ENCODE results near the gene HAX1. TPM values are rescaled to one million over a fixed set of nuclear protein-coding genes. Genes with fewer than 3 reads are reported as not detected.

Gene HAX1
- total RNA-seq, 5 donors from 2014 or later (not counting 1 experiment from before 2014, with no cell fraction given): 69.4 to 97.7 (median 92.5) TPM

DNA sequence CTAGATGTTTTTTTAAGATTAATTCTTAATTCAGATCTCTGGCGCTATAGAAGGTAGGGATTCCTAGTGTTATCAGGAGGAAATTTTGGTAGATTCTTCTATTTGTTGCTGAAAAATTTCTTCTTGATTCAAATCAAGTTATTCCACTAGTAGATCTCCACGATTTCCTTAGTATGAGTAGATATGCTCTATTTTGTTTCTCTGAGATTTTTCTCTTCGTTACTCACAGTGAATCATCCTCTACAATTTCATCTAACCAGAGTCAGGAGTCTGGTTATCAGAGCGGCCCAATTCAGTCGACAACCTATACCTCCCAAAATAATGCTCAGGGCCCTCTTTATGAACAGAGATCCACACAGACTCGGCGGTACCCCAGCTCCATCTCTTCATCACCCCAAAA lies 18.8 kb upstream of the HAX1 start:
- Mint-ChIP-seq H3K27ac (no peak overlapping the region), H3K4me1 (no peaks in the 10 kb centered on the region), H3K9me3 (no peaks in the 10 kb centered on the region), H3K4me3 (no peak overlapping the region), H3K36me3 (peaks cover 78% of the 10 kb centered on the region), H3K27me3 (no peaks in the 10 kb centered on the region)
- no peaks in the 10 kb centered on the region for H3K4me1 ChIP-seq (ENCODE audit: control insufficient read depth in 1 of 2, extremely low read depth in 1 of 2, insufficient read depth in 2 of 2, low read length in 2 of 2)
- no peaks in the 10 kb centered on the region for H3K27me3 ChIP-seq (replicated peaks in 1 of 2; ENCODE audit: control insufficient read depth in 2 of 2, extremely low read depth in 1 of 2, insufficient read depth in 2 of 2, low read length in 1 of 2)
- WGBS (ENCODE audit: insufficient coverage): no CpG with 5 or more reads among the region's 7 CpGs
- peaks cover 13 to 94% of the 10 kb centered on the region in 2 donors for H3K36me3 ChIP-seq (ENCODE audit: control insufficient read depth in 2 of 2, extremely low read depth in 1 of 2, insufficient read depth in 1 of 2, low read length in 1 of 2)
- POLR2A ChIA-PET: no interaction called here
- ATAC-seq (replicated peaks in 1 of 4) (no peak), DNase-seq (no peak)
- H3K27ac ChIP-seq (ENCODE audit: low read length): no peak overlapping the region
- no peaks in the 10 kb centered on the region for H3K9me3 ChIP-seq
- CTCF ChIA-PET: no interaction called here
- H3K4me3 ChIP-seq (ENCODE audit: control insufficient read depth in 1 of 2, extremely low read depth in 1 of 2, low read length in 1 of 2): no peak overlapping the region

- Histone ChIP-seq H3K27ac (ENCODE audit: low read length) (no peak overlapping the region), H3K9me3 (no peaks in the 10 kb centered on the region), H3K4me1 (ENCODE audit: control insufficient read depth in 1 of 2, extremely low read depth in 1 of 2, insufficient read depth in 2 of 2, low read length in 2 of 2) (no peaks in the 10 kb centered on the region), H3K36me3 (ENCODE audit: control insufficient read depth in 2 of 2, extremely low read depth in 1 of 2, insufficient read depth in 1 of 2, low read length in 1 of 2) (peaks cover 17 to 94% of the 10 kb centered on the region in 2 donors), H3K4me3 (ENCODE audit: control insufficient read depth in 1 of 2, extremely low read depth in 1 of 2, low read length in 1 of 2) (no peak overlapping the region), H3K27me3 (replicated peaks in 1 of 2; ENCODE audit: control insufficient read depth in 2 of 2, extremely low read depth in 1 of 2, insufficient read depth in 2 of 2, low read length in 1 of 2) (no peaks in the 10 kb centered on the region)
- CTCF ChIA-PET: no interaction called here
- H3K9me3 Mint-ChIP-seq: no peaks in the 10 kb centered on the region
- POLR2A ChIA-PET: no interaction called here
- H3K27ac Mint-ChIP-seq: peak overlapping the region in 1 of 2 donors; percentile 8
- no peak for ATAC-seq (replicated peaks in 1 of 4)
- no peak overlapping the region for H3K4me3 Mint-ChIP-seq
- DNase-seq: no peak
- peaks cover 0 to 5% (median 0%) of the 10 kb centered on the region in 3 donors for H3K4me1 Mint-ChIP-seq
- no peaks in the 10 kb centered on the region for H3K27me3 Mint-ChIP-seq
- peaks cover 66% of the 10 kb centered on the region for H3K36me3 Mint-ChIP-seq
Observed at GRCh38 chr1:154256686-154257085, 15.7 kb upstream of the HAX1 start.

DNA sequence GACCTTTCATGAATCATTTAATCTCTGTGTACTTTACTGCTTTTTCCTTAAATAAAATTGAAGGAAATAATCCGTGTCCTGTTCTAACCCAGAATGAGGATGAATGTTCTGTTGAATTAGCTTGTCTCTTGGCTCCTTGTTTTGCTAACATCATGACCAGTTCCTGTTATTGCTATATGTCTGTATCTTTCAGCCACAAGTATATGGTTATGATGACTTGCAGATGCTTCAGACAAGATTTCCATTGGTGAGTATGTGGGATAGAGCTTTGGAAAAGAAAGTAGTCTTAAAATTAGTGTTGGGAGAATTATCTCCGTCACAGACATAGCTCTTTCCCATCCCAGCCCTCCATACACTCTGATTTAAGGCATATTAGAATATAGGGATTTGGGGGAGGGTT lies 13.6 kb upstream of the HAX1 start:
- H3K4me1 ChIP-seq (ENCODE audit: control insufficient read depth in 1 of 2, extremely low read depth in 1 of 2, insufficient read depth in 2 of 2, low read length in 2 of 2): peaks cover 0 to under 1% of the 10 kb centered on the region in 2 experiments
- peak overlapping the region in 1 of 2 donors; percentile 24 for H3K27ac Mint-ChIP-seq

GRCh38 chr1:154260127-154260526 lies 12.3 kb upstream of the HAX1 start:
- H3K27me3 Mint-ChIP-seq: no peaks in the 10 kb centered on the region
- H3K4me1 ChIP-seq (ENCODE audit: control insufficient read depth in 1 of 2, extremely low read depth in 1 of 2, insufficient read depth in 2 of 2, low read length in 2 of 2): peaks cover 10 to 13% of the 10 kb centered on the region in 2 experiments
- ChIA-PET CTCF (interaction anchor here in 1 of 2 donors (1.3 kb wide), 1 partner anchor 12 kb away, joined by 4 read pairs; no protein-coding TSS in a partner anchor), POLR2A (no interaction called here)
- no peak overlapping the region for H3K4me3 ChIP-seq (ENCODE audit: control insufficient read depth in 1 of 2, extremely low read depth in 1 of 2, low read length in 1 of 2)
- no CpG with 5 or more reads among the region's 1 CpG for WGBS (ENCODE audit: insufficient coverage)
- peaks cover 67% of the 10 kb centered on the region for H3K36me3 Mint-ChIP-seq
- H3K9me3 ChIP-seq: no peaks in the 10 kb centered on the region
- H3K27ac ChIP-seq (ENCODE audit: low read length): no peak overlapping the region
- H3K4me1 Mint-ChIP-seq: peaks cover 21 to 39% (median 26%) of the 10 kb centered on the region in 3 donors
- peaks cover 15 to 91% of the 10 kb centered on the region in 2 donors for H3K36me3 ChIP-seq (ENCODE audit: control insufficient read depth in 2 of 2, extremely low read depth in 1 of 2, insufficient read depth in 1 of 2, low read length in 1 of 2)
- H3K27me3 ChIP-seq (replicated peaks in 1 of 2; ENCODE audit: control insufficient read depth in 2 of 2, extremely low read depth in 1 of 2, insufficient read depth in 2 of 2, low read length in 1 of 2): no peaks in the 10 kb centered on the region
- no peaks in the 10 kb centered on the region for H3K9me3 Mint-ChIP-seq
- H3K4me3 Mint-ChIP-seq: no peak overlapping the region
- H3K27ac Mint-ChIP-seq: peak overlapping the region in 1 of 2 donors; percentile 28
- DNase-seq (no peak), ATAC-seq (replicated peaks in 1 of 4) (no peak)

More for the DNA sequence above, 13.6 kb upstream of the HAX1 start:
- H3K9me3 ChIP-seq: no peaks in the 10 kb centered on the region
- Mint-ChIP-seq H3K4me3 (no peak overlapping the region), H3K36me3 (peaks cover 79% of the 10 kb centered on the region), H3K27me3 (no peaks in the 10 kb centered on the region), H3K4me1 (peaks cover 8 to 26% (median 13%) of the 10 kb centered on the region in 3 donors), H3K9me3 (no peaks in the 10 kb centered on the region)
- ATAC-seq (replicated peaks in 1 of 4) (no peak), DNase-seq (no peak)
- POLR2A ChIA-PET: interaction anchor here (0.6 to 1.1 kb wide), 2 partner anchors 39 to 83 kb away, joined by 3 to 5 read pairs; no protein-coding TSS in a partner anchor
- H3K27me3 ChIP-seq (replicated peaks in 1 of 2; ENCODE audit: control insufficient read depth in 2 of 2, extremely low read depth in 1 of 2, insufficient read depth in 2 of 2, low read length in 1 of 2): no peaks in the 10 kb centered on the region
- no CpG with 5 or more reads among the region's 2 CpGs for WGBS (ENCODE audit: insufficient coverage)
- peaks cover 20 to 99% of the 10 kb centered on the region in 2 donors for H3K36me3 ChIP-seq (ENCODE audit: control insufficient read depth in 2 of 2, extremely low read depth in 1 of 2, insufficient read depth in 1 of 2, low read length in 1 of 2)
- CTCF ChIA-PET: interaction anchor here in 1 of 2 donors (0.5 to 1.3 kb wide), 2 partner anchors 13 to 33 kb away, joined by 3 to 4 read pairs; no protein-coding TSS in a partner anchor
- H3K27ac ChIP-seq (ENCODE audit: low read length): no peak overlapping the region
- H3K4me3 ChIP-seq (ENCODE audit: control insufficient read depth in 1 of 2, extremely low read depth in 1 of 2, low read length in 1 of 2): no peak overlapping the region

- no peaks in the 10 kb centered on the region for H3K27me3 ChIP-seq (replicated peaks in 1 of 2; ENCODE audit: control insufficient read depth in 2 of 2, extremely low read depth in 1 of 2, insufficient read depth in 2 of 2, low read length in 1 of 2)
- Mint-ChIP-seq H3K27ac (peak overlapping the region; percentile 86 to 92), H3K4me3 (no peak overlapping the region), H3K36me3 (peaks cover 36% of the 10 kb centered on the region), H3K9me3 (no peaks in the 10 kb centered on the region), H3K4me1 (peaks cover 37 to 56% (median 43%) of the 10 kb centered on the region in 3 donors), H3K27me3 (no peaks in the 10 kb centered on the region)
- no CpG with 5 or more reads among the region's 6 CpGs for WGBS (ENCODE audit: insufficient coverage)
- ChIA-PET CTCF (interaction anchor here in 1 of 2 donors (0.7 to 1.5 kb wide), 4 partner anchors 8 to 199 kb away, joined by 4 read pairs; no protein-coding TSS in a partner anchor), POLR2A (interaction anchor here in 1 of 2 donors (0.5 kb wide), 1 partner anchor 83 kb away, joined by 3 read pairs; no protein-coding TSS in a partner anchor)
- H3K36me3 ChIP-seq (ENCODE audit: control insufficient read depth in 2 of 2, extremely low read depth in 1 of 2, insufficient read depth in 1 of 2, low read length in 1 of 2): peaks cover 10 to 68% of the 10 kb centered on the region in 2 donors
- DNase-seq (no peak), ATAC-seq (replicated peaks in 1 of 4) (no peak)
- H3K27ac ChIP-seq (ENCODE audit: low read length): peak overlapping the region; percentile 79
- no peaks in the 10 kb centered on the region for H3K9me3 ChIP-seq
- H3K4me1 ChIP-seq (ENCODE audit: control insufficient read depth in 1 of 2, extremely low read depth in 1 of 2, insufficient read depth in 2 of 2, low read length in 2 of 2): peaks cover 21 to 26% of the 10 kb centered on the region in 2 experiments
- no peak overlapping the region for H3K4me3 ChIP-seq (ENCODE audit: control insufficient read depth in 1 of 2, extremely low read depth in 1 of 2, low read length in 1 of 2)
Observed at GRCh38 chr1:154263465-154264332, 8.7 kb upstream of the HAX1 start.

DNA sequence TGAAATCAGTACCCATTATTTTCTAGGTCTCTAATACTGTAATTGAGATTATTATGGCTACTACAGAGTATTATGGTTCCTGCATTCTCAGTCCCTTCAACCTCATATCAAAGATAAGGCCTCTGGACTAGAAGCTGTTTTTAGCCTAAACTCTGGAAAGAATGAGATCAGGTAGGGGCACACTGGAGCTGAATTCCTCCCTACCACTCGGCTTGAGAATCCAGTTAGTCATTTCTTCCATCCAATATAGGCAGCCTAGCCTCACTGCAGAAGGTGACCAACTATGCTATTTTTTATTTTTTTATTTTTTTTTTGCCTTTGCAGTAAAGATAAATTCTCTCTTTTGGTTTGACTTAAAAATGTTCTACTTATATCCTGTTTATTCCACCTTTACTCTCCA lies 8.0 kb upstream of the HAX1 start:
- DNase-seq: no peak
- H3K27ac ChIP-seq (ENCODE audit: low read length): peak overlapping the region; percentile 79
- Mint-ChIP-seq H3K4me1 (peaks cover 37 to 56% (median 43%) of the 10 kb centered on the region in 3 donors), H3K9me3 (no peaks in the 10 kb centered on the region), H3K36me3 (peaks cover 40% of the 10 kb centered on the region), H3K27me3 (no peaks in the 10 kb centered on the region), H3K4me3 (peak overlapping the region in 1 of 3 donors; percentile 60), H3K27ac (peak overlapping the region; percentile 86 to 92)
- no peak overlapping the region for H3K4me3 ChIP-seq (ENCODE audit: control insufficient read depth in 1 of 2, extremely low read depth in 1 of 2, low read length in 1 of 2)
- ChIA-PET POLR2A (interaction anchor here in 1 of 2 donors (0.5 to 1.4 kb wide), 2 partner anchors 45 to 84 kb away, joined by 3 to 4 read pairs; no protein-coding TSS in a partner anchor), CTCF (interaction anchor here in 1 of 2 donors (0.8 to 1.5 kb wide), 2 partner anchors 7 to 46 kb away, joined by 4 read pairs; no protein-coding TSS in a partner anchor)
- no peak for ATAC-seq (replicated peaks in 1 of 4)
- H3K9me3 ChIP-seq: no peaks in the 10 kb centered on the region
- peaks cover 10 to 69% of the 10 kb centered on the region in 2 donors for H3K36me3 ChIP-seq (ENCODE audit: control insufficient read depth in 2 of 2, extremely low read depth in 1 of 2, insufficient read depth in 1 of 2, low read length in 1 of 2)
- H3K4me1 ChIP-seq (ENCODE audit: control insufficient read depth in 1 of 2, extremely low read depth in 1 of 2, insufficient read depth in 2 of 2, low read length in 2 of 2): peaks cover 21 to 26% of the 10 kb centered on the region in 2 experiments
- no peaks in the 10 kb centered on the region for H3K27me3 ChIP-seq (replicated peaks in 1 of 2; ENCODE audit: control insufficient read depth in 2 of 2, extremely low read depth in 1 of 2, insufficient read depth in 2 of 2, low read length in 1 of 2)
- WGBS (ENCODE audit: insufficient coverage): no CpG with 5 or more reads among the region's 1 CpG
